ENCODE measurements around the gene FAM13B.
A peak's percentile ranks its signal among the peaks of the same experiment; 100 is the strongest.
"Not testable (repeated sequence)": the region's sequence is repeated elsewhere in the genome, so short reads cannot be mapped to it uniquely, and the experiment has no call there.

The FAM13B gene

DNA sequence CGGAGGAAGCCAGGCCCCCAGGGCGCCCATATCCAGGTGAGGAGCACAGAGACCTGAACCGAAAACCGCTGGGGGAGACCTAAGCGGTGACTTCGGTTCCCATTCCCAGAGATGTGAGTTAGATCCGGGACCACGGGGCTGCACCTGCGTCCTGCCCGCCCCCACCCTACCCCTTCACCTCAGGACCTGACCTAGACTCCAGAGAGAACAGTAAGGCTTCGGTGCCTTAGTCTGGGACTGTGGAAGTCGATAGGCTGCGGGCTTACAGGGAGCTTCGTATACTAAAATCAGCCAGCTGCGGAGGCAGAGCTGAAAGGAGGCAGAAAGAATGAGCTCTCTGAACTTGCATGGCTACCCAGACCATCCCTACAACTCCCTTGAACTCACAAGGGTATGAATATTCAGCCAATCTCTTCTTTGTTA, 518 bp upstream of the FAM13B start:
- Histone ChIP-seq H3K9me3 (ENCODE audit: control insufficient read depth, low read length) (no peaks in the 10 kb centered on the region), H3K4me1 (ENCODE audit: control insufficient read depth, insufficient read depth, low read length, poor library complexity, severe bottlenecking) (peaks cover 9% of the 10 kb centered on the region), H3K36me3 (ENCODE audit: control insufficient read depth, insufficient read depth, low read length) (peaks cover 18% of the 10 kb centered on the region), H3K4me3 (ENCODE audit: extremely low read depth, insufficient read depth, low read length, poor library complexity, severe bottlenecking) (peak overlapping the region; percentile 94), H3K27ac (ENCODE audit: low read depth, low read length, severe bottlenecking) (peak overlapping the region; percentile 99)
- 2 to 4% methylated on average over 8 to 11 of the region's 15 CpGs for WGBS, 2 experiments (ENCODE audit: insufficient coverage in 2 of 2)

DNA sequence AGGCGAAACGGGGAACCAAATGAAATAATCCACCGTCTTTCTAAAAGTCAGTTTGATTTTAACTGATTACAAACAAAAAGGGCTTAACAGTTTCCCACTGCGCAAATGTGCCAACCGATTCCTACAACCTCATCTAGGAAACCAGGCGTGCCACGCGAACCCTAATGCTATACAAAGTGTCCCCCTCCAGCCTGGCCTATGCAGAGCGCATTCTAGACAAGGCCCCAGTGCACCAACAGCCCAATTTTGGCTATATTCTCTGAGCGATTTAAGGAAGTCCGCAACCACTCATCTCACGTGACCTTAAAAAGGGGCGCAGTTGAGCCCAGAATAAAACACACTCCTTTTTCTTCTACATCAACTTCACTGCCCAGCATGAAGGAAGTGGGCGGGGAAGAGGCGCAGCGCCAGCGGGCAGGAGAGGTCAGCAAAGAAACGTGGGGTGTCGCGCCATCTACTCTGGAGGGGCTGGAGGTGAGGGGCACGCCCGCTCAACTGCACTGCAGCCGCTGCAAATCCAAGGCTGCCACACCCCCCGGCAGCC, 779 bp downstream of the FAM13B start:
- Histone ChIP-seq H3K27ac (ENCODE audit: low read depth, low read length, severe bottlenecking) (peak overlapping the region; percentile 99), H3K4me1 (ENCODE audit: control insufficient read depth, insufficient read depth, low read length, poor library complexity, severe bottlenecking) (peaks cover 9% of the 10 kb centered on the region), H3K9me3 (ENCODE audit: control insufficient read depth, low read length) (no peaks in the 10 kb centered on the region), H3K36me3 (ENCODE audit: control insufficient read depth, insufficient read depth, low read length) (peaks cover 25% of the 10 kb centered on the region), H3K4me3 (ENCODE audit: extremely low read depth, insufficient read depth, low read length, poor library complexity, severe bottlenecking) (peak overlapping the region; percentile 94)
- 8 to 10% methylated on average over 16 to 18 of the region's 24 CpGs for WGBS, 2 experiments (ENCODE audit: insufficient coverage in 2 of 2)

DNA sequence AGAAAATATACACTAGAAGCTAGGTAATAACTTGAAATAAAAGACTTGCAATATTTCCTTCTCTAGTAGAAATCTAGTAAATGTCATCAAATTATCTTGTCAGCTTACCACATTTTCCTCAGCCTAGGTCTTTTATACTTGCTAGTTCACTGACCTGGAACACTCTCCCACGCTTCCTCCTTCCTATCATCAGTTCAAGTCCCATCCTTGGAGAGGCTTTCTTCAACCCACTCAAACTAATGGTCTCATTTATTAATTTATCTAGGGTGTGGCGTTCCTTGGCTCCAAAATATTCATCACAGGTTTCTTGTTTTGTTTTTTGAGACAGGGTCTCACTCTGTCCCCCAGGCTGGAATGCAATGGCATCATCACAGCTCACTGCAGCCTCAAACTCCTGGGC, 2.9 kb downstream of the FAM13B start:
- Histone ChIP-seq H3K4me3 (ENCODE audit: extremely low read depth, insufficient read depth, low read length, poor library complexity, severe bottlenecking) (no peak overlapping the region), H3K36me3 (ENCODE audit: control insufficient read depth, insufficient read depth, low read length) (peaks cover 28% of the 10 kb centered on the region), H3K4me1 (ENCODE audit: control insufficient read depth, insufficient read depth, low read length, poor library complexity, severe bottlenecking) (peaks cover 9% of the 10 kb centered on the region), H3K9me3 (ENCODE audit: control insufficient read depth, low read length) (no peaks in the 10 kb centered on the region), H3K27ac (ENCODE audit: low read depth, low read length, severe bottlenecking) (no peak overlapping the region)
- 88% methylated on average over 1 of the region's 2 CpGs for WGBS, 2 experiments (ENCODE audit: insufficient coverage in 2 of 2)

DNA sequence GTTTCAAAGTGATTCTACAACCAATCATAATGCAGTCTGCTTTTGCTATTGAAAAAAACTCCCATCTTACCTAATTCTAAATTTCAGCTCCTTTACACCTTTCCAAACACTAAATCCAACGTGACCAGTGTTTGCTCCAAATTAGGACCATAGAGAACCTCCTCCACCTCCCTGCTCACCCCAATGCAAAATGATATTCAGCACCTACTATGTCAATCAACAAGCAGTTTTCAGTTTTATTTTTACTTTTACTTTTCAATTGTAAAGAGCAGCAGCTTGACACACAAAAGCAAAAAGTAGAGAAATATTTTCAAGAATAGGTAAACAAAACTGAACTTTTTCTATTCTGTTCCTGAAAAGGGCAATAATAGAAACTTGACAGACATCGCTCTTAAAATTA, 3.4 kb downstream of the FAM13B start:
- Histone ChIP-seq H3K36me3 (ENCODE audit: control insufficient read depth, insufficient read depth, low read length) (peaks cover 28% of the 10 kb centered on the region), H3K4me3 (ENCODE audit: extremely low read depth, insufficient read depth, low read length, poor library complexity, severe bottlenecking) (no peak overlapping the region), H3K9me3 (ENCODE audit: control insufficient read depth, low read length) (no peaks in the 10 kb centered on the region), H3K27ac (ENCODE audit: low read depth, low read length, severe bottlenecking) (no peak overlapping the region), H3K4me1 (ENCODE audit: control insufficient read depth, insufficient read depth, low read length, poor library complexity, severe bottlenecking) (peaks cover 9% of the 10 kb centered on the region)
- 100% methylated on average over 1 of the region's 2 CpGs for WGBS, 2 experiments (ENCODE audit: insufficient coverage in 2 of 2)

DNA sequence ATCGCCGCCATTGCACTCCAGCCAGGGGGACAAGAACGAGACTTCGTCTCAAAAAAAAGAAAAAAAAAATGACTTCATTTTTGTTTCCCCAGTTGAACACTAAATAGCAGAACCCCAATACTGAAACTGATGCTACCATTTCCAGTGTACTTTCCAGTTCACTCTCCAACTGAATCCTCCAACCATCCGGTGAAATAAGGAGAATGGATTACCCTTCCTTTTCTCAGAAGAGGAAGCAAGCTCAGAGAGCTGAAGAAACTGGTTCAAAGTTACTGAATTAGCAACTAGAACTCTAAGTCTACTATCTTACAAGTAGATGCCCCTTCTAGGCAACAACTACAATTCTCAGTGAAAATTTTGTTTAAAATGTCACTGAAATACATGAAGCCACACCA, 3.9 kb downstream of the FAM13B start:
- Histone ChIP-seq H3K36me3 (ENCODE audit: control insufficient read depth, insufficient read depth, low read length) (peaks cover 28% of the 10 kb centered on the region), H3K4me1 (ENCODE audit: control insufficient read depth, insufficient read depth, low read length, poor library complexity, severe bottlenecking) (peaks cover 6% of the 10 kb centered on the region), H3K27ac (ENCODE audit: low read depth, low read length, severe bottlenecking) (no peak overlapping the region), H3K9me3 (ENCODE audit: control insufficient read depth, low read length) (no peaks in the 10 kb centered on the region), H3K4me3 (ENCODE audit: extremely low read depth, insufficient read depth, low read length, poor library complexity, severe bottlenecking) (no peak overlapping the region)
- 91 to 92% methylated on average over 2 to 3 of the region's 5 CpGs for WGBS, 2 experiments (ENCODE audit: insufficient coverage in 2 of 2)

DNA sequence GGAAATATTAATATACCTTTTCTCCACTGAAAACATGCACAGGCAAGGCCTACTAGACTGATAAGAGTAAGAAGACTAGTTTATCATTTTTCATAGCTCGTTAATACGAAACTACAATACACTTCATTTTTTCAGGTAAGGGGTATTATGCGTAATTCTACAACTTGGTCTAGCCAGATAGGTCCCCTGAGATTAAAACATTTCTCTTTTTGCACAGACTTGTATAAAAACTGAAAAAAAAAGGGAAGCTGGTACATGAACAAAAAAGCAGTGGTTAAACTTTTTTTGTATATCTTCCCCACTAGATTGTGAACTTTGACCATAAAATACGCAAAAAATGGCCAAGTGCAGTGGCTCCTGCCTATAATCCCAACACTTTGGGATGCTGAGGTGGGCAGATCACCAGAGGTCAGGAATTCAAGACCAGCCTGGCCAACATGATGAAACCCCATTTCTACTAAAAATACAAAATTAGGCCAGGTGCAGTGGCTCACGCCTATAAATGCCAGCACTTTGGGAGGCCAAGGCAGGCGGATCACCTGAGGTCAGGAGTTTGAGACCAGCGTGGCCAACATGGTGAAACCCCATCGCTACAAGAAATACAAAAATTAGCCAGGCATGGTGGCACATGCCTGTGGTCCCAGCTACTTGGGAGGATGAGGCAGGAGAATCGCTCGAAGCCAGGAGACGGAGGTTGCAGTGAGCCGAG, 4.5 kb downstream of the FAM13B start:
- WGBS, 2 experiments (ENCODE audit: insufficient coverage in 2 of 2), result 93 to 99% methylated on average over 9 to 10 of the region's 12 CpGs
- H3K27ac ChIP-seq (ENCODE audit: low read depth, low read length, severe bottlenecking); H3K4me3 ChIP-seq (ENCODE audit: extremely low read depth, insufficient read depth, low read length, poor library complexity, severe bottlenecking); H3K9me3 ChIP-seq (ENCODE audit: control insufficient read depth, low read length); H3K4me1 ChIP-seq (ENCODE audit: control insufficient read depth, insufficient read depth, low read length, poor library complexity, severe bottlenecking): not testable (repeated sequence)
- H3K36me3 ChIP-seq (ENCODE audit: control insufficient read depth, insufficient read depth, low read length), result peaks cover 28% of the 10 kb centered on the region

DNA sequence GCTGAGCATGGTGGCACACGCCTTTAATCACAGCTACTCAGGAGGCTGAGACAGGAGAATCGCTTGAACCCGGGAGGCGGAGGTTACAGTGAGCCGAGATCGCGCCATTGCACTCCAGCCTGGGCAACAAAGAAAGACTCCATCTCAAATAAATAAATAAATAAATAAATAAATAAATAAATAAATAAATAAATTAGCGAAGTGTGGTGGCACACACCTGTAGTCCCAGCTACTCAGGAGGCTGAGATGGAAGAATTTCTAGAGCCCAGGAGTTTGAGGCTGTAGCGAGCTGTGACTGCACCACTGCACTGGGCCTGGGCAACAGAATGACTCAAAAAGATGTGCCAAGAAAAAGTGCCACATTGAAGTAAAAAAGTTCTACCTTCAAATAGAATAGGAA, 6.1 kb downstream of the FAM13B start:
- H3K4me3 ChIP-seq (ENCODE audit: extremely low read depth, insufficient read depth, low read length, poor library complexity, severe bottlenecking); H3K4me1 ChIP-seq (ENCODE audit: control insufficient read depth, insufficient read depth, low read length, poor library complexity, severe bottlenecking); H3K27ac ChIP-seq (ENCODE audit: low read depth, low read length, severe bottlenecking); H3K9me3 ChIP-seq (ENCODE audit: control insufficient read depth, low read length): not testable (repeated sequence)
- H3K36me3 ChIP-seq (ENCODE audit: control insufficient read depth, insufficient read depth, low read length), result peaks cover 28% of the 10 kb centered on the region
- 80% methylated on average over 1 of the region's 9 CpGs; no CpG with 5 or more reads in 1 of the 2 experiments for WGBS, 2 experiments (ENCODE audit: insufficient coverage in 2 of 2)

DNA sequence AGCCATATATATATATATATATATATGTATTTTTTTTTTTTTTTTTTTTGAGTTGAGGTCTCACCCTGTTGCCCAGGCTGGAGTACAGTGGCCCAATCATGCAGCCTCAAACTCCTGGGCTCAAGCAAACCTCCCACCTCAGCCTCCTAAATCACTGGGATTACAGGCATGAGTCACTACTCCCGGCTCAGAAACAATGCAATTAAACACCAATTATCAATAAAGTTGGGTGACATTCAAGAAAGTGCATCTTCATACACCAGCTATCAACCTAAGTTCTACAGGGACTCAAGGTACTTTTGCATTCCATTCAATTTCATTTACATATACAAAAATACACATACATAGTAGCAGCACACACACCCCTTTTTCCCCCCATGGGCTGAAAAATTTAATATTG, 7.6 kb downstream of the FAM13B start:
- H3K4me1 ChIP-seq (ENCODE audit: control insufficient read depth, insufficient read depth, low read length, poor library complexity, severe bottlenecking), result no peaks in the 10 kb centered on the region

DNA sequence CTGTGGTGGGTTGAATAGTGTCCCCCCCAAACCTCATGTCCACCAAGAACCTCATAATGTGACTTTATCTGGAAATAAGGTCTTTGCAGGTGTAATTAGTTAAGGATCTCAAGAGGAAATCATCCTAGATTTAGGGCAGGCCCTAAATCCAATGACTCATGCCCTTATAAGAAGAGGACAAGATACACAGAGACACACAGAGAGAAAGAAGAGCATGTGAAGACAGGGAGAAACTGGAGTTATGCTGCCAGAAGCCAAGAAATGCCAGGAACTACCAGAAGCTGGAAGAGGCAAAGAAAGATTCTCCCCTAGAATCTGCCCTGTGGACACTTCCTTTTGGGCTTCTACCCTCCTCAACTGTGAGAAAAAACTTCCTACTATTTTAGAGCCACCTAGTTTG, 8.8 kb downstream of the FAM13B start:
- Histone ChIP-seq H3K4me3 (ENCODE audit: extremely low read depth, insufficient read depth, low read length, poor library complexity, severe bottlenecking) (no peak overlapping the region), H3K36me3 (ENCODE audit: control insufficient read depth, insufficient read depth, low read length) (peaks cover 31% of the 10 kb centered on the region), H3K27ac (ENCODE audit: low read depth, low read length, severe bottlenecking) (no peak overlapping the region), H3K4me1 (ENCODE audit: control insufficient read depth, insufficient read depth, low read length, poor library complexity, severe bottlenecking) (peaks cover 1% of the 10 kb centered on the region), H3K9me3 (ENCODE audit: control insufficient read depth, low read length) (no peaks in the 10 kb centered on the region)

More for the DNA sequence above, 7.6 kb downstream of the FAM13B start:
- Histone ChIP-seq H3K36me3 (ENCODE audit: control insufficient read depth, insufficient read depth, low read length) (peaks cover 31% of the 10 kb centered on the region), H3K9me3 (ENCODE audit: control insufficient read depth, low read length) (no peaks in the 10 kb centered on the region), H3K4me3 (ENCODE audit: extremely low read depth, insufficient read depth, low read length, poor library complexity, severe bottlenecking) (no peak overlapping the region), H3K27ac (ENCODE audit: low read depth, low read length, severe bottlenecking) (no peak overlapping the region)
- 63 to 100% methylated on average over 1 of the region's 1 CpG for WGBS, 2 experiments (ENCODE audit: insufficient coverage in 2 of 2)

DNA sequence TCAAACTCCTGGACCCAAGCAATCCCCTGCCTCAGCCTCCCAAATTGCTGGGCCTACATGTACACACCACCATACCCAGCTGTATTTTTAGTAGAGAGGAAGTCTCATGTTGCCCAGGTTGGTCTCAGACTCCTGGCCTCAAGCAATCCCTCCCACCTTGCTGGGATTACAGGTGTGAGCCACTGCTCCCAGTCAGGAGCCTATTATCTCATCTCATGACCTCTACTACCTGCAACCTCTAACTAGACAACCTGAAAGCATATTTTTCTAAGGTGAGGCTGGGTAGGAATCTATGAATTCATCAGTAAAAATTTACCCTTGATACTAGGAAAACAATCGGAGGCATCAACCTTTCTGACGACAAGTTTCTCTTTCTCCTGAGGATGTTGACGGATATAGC, 10.0 kb downstream of the FAM13B start:
- H3K36me3 ChIP-seq (ENCODE audit: control insufficient read depth, insufficient read depth, low read length), result peaks cover 27% of the 10 kb centered on the region
- 90% methylated on average over 2 of the region's 3 CpGs; no CpG with 5 or more reads in 1 of the 2 experiments for WGBS, 2 experiments (ENCODE audit: insufficient coverage in 2 of 2)
- H3K27ac ChIP-seq (ENCODE audit: low read depth, low read length, severe bottlenecking), result no peak overlapping the region
- peaks cover 5% of the 10 kb centered on the region for H3K4me1 ChIP-seq (ENCODE audit: control insufficient read depth, insufficient read depth, low read length, poor library complexity, severe bottlenecking)
- no peak overlapping the region for H3K4me3 ChIP-seq (ENCODE audit: extremely low read depth, insufficient read depth, low read length, poor library complexity, severe bottlenecking)
- H3K9me3 ChIP-seq (ENCODE audit: control insufficient read depth, low read length), result no peaks in the 10 kb centered on the region

DNA sequence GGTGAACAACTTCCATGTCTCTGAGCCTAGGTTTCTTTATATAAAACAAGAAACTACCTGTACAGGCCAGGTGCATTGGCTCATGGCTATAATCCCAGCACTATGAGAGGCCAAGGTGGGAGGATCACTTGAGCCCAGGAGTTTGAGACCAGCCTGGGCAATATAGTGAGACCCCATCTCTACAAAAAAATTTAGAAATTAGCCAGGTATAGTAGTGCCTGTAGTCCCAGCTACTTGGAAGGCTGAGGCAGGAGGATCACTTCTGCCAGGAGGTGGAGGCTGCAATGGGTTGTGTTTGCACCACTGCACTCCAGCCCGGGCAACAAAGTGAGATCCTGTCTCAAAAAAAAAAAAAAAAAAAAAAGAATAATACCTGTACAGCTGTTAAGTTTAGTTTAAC, 11.1 kb downstream of the FAM13B start:
- H3K4me1 ChIP-seq (ENCODE audit: control insufficient read depth, insufficient read depth, low read length, poor library complexity, severe bottlenecking), result peaks cover 5% of the 10 kb centered on the region
- no peak overlapping the region for H3K27ac ChIP-seq (ENCODE audit: low read depth, low read length, severe bottlenecking)
- peaks cover 25% of the 10 kb centered on the region for H3K36me3 ChIP-seq (ENCODE audit: control insufficient read depth, insufficient read depth, low read length)
- no peaks in the 10 kb centered on the region for H3K9me3 ChIP-seq (ENCODE audit: control insufficient read depth, low read length)
- H3K4me3 ChIP-seq (ENCODE audit: extremely low read depth, insufficient read depth, low read length, poor library complexity, severe bottlenecking), result no peak overlapping the region
- no CpG with 5 or more reads among the region's 1 CpG for WGBS, 2 experiments (ENCODE audit: insufficient coverage in 2 of 2)

Data from mesodermal cell (in vitro differentiated cells).